Uterus (tissue), 2 donors: ENCODE results near the gene PPM1J.

ENCODE experiments used
- POLR2A ChIP-seq, 2 donors: fragments of 450-650 bp; IDR thresholded peaks; one replicate each; pipeline ENCODE4 v1.6.1; 2016; ENCODE audit warnings: antibody characterized with exemption in 2 of 2, mild to moderate bottlenecking in 1 of 2, moderate library complexity in 1 of 2
- TF ChIP-seq, protein P1 (sequence below), 4 experiments: fragments of 200-600 bp in 2 of 4; fragments of 450-650 bp in 2 of 4; sonication (generic) in 2 of 4; IDR thresholded peaks; one replicate each; pipeline ENCODE4 v1.5.1; 2016 to 2019; ENCODE audit warnings: antibody characterized with exemption in 4 of 4, mild to moderate bottlenecking in 2 of 4, moderate library complexity in 1 of 4

DNA sequence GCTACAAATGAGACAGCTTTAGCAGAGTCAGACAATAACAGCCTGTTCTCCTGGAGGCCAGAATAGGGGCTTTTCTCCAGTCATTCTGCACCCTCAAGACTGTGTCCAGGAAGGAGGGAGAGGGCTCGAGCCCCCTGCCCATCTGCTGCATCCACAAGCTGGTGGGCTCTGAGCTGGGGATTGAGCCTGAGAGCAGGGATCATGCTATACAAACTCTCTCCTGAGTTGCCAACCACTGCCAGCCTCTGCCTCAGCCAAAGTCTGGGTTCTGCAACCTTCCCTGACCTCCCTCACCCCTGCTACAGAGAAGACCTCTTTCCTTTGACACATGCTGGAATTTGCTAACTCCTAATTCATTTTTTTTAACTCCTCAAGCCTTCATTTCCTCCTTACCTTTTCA, 14.8 kb upstream of the PPM1J start:
- TF ChIP-seq, protein P1, sequence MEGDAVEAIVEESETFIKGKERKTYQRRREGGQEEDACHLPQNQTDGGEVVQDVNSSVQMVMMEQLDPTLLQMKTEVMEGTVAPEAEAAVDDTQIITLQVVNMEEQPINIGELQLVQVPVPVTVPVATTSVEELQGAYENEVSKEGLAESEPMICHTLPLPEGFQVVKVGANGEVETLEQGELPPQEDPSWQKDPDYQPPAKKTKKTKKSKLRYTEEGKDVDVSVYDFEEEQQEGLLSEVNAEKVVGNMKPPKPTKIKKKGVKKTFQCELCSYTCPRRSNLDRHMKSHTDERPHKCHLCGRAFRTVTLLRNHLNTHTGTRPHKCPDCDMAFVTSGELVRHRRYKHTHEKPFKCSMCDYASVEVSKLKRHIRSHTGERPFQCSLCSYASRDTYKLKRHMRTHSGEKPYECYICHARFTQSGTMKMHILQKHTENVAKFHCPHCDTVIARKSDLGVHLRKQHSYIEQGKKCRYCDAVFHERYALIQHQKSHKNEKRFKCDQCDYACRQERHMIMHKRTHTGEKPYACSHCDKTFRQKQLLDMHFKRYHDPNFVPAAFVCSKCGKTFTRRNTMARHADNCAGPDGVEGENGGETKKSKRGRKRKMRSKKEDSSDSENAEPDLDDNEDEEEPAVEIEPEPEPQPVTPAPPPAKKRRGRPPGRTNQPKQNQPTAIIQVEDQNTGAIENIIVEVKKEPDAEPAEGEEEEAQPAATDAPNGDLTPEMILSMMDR (IDR thresholded peaks at IDR 0.05) = no peak
- TF ChIP-seq POLR2A (IDR thresholded peaks at IDR 0.05) = no peak
